Measurements from ENCODE around the gene HIVEP2. TPM values are rescaled to one million over a fixed set of nuclear protein-coding genes. Genes with fewer than 3 reads are reported as not detected.

Gene HIVEP2
- total and polyA plus RNA-seq, 7 donors: 6.2 to 39.7 (median 22.6) TPM

DNA sequence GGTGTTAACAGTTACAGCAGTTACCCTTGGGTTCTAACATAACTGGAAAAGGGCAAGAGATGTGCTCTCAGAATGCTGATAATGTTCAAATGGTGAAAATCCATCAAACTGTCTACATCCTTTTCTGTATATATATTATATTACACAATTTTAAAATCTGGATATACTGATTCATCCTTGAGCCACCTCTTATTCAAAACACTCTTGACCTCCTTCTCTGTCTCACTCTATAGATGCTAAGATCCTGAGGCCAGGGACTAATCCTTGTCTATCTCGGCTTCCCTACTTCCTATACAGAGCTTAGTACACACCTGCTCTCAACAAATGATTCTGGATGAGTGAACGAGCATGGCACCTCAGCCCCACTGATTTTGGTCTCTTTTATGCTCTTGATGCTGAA, 47.3 kb downstream of the HIVEP2 start:
- DNase-seq: no peak
- H3K27me3 ChIP-seq (ENCODE audit: insufficient read depth in 3 of 3, low read length in 2 of 3): no peaks in the 10 kb centered on the region
- WGBS, 3 donors: 80 to 97% (median 84%) methylated on average over 2 of the region's 2 CpGs
- intact Hi-C loops (cut with DNase I): no loop called here
- no peak for ATAC-seq
- no peaks in the 10 kb centered on the region for H3K9me3 ChIP-seq
- peaks cover 61% of the 10 kb centered on the region for H3K4me1 ChIP-seq
- H3K4me3 ChIP-seq: no peak overlapping the region
- H3K27ac ChIP-seq: no peak overlapping the region
- H3K36me3 ChIP-seq (ENCODE audit: insufficient read depth in 1 of 2, low read depth in 1 of 2): peaks cover 0 to 2% of the 10 kb centered on the region in 2 donors
- TF ChIP-seq CTCF (IDR thresholded peaks at IDR 0.05): no peak

- intact Hi-C loops (cut with DNase I): no loop called here
- peak overlapping the region; percentile 88 for H3K27ac ChIP-seq
- no peak for DNase-seq
- no peaks in the 10 kb centered on the region for H3K9me3 ChIP-seq
- no peak for TF ChIP-seq CTCF (IDR thresholded peaks at IDR 0.05)
- ATAC-seq: no peak
- H3K4me1 ChIP-seq: peaks cover 57% of the 10 kb centered on the region
- no peaks in the 10 kb centered on the region for H3K27me3 ChIP-seq (ENCODE audit: insufficient read depth in 3 of 3, low read length in 2 of 3)
- H3K4me3 ChIP-seq: no peak overlapping the region
- H3K36me3 ChIP-seq (ENCODE audit: insufficient read depth in 1 of 2, low read depth in 1 of 2): peaks cover 0 to 2% of the 10 kb centered on the region in 2 donors
Measured at GRCh38 chr6:142896732-142897131, 48.2 kb downstream of the HIVEP2 start.

- 32 to 50% (median 35%) methylated on average over 4 of the region's 4 CpGs for WGBS, 3 donors
- peaks cover 0 to 2% of the 10 kb centered on the region in 2 donors for H3K36me3 ChIP-seq (ENCODE audit: insufficient read depth in 1 of 2, low read depth in 1 of 2)
- ATAC-seq: peak in 3 of 4 donors; percentile 32 to 47 (median 45)
- DNase-seq: no peak
- intact Hi-C loops (cut with DNase I): no loop called here
- H3K27me3 ChIP-seq (ENCODE audit: insufficient read depth in 3 of 3, low read length in 2 of 3): no peaks in the 10 kb centered on the region
- H3K4me1 ChIP-seq: peaks cover 52% of the 10 kb centered on the region
- H3K9me3 ChIP-seq: no peaks in the 10 kb centered on the region
- H3K4me3 ChIP-seq: peak overlapping the region; percentile 65
- peak overlapping the region; percentile 88 for H3K27ac ChIP-seq
- no peak for TF ChIP-seq CTCF (IDR thresholded peaks at IDR 0.05)
Measured at GRCh38 chr6:142893088-142893487, 51.9 kb downstream of the HIVEP2 start.

GRCh38 chr6:142892254-142893021, 52.5 kb downstream of the HIVEP2 start:
- WGBS, 3 donors: 36 to 38% (median 37%) methylated on average over 10 of the region's 10 CpGs
- H3K27me3 ChIP-seq (ENCODE audit: insufficient read depth in 3 of 3, low read length in 2 of 3): no peaks in the 10 kb centered on the region
- TF ChIP-seq CTCF (IDR thresholded peaks at IDR 0.05): no peak
- DNase-seq: no peak
- H3K4me3 ChIP-seq: peak overlapping the region; percentile 65
- intact Hi-C loops (cut with DNase I): no loop called here
- peaks cover 0 to 2% of the 10 kb centered on the region in 2 donors for H3K36me3 ChIP-seq (ENCODE audit: insufficient read depth in 1 of 2, low read depth in 1 of 2)
- ATAC-seq: peak; percentile 83 to 94 (median 88)
- no peaks in the 10 kb centered on the region for H3K9me3 ChIP-seq
- H3K4me1 ChIP-seq: peaks cover 51% of the 10 kb centered on the region
- peak overlapping the region; percentile 88 for H3K27ac ChIP-seq
